ENCODE data around the gene HOATZ.

Gene HOATZ

GRCh38 chr11:111574373-111575225 lies 60.0 kb downstream of the HOATZ start:
- no peak for FAIRE-seq
- peak; percentile 36 for TF ChIP-seq CTCF (IDR thresholded peaks at IDR 0.05; ENCODE audit: insufficient read depth, missing control alignments)
- no peak for DNase-seq (ENCODE audit: insufficient read length, low spot score)

GRCh38 chr11:111575740-111576139 lies 61.2 kb downstream of the HOATZ start:
- DNase-seq (ENCODE audit: insufficient read length, low spot score) (no peak), FAIRE-seq (no peak)
- TF ChIP-seq CTCF (IDR thresholded peaks at IDR 0.05; ENCODE audit: insufficient read depth, missing control alignments), result no peak

GRCh38 chr11:111577821-111578220 lies 63.2 kb downstream of the HOATZ start:
- TF ChIP-seq CTCF (IDR thresholded peaks at IDR 0.05; ENCODE audit: insufficient read depth, missing control alignments), result no peak
- FAIRE-seq, result no peak
- DNase-seq (ENCODE audit: insufficient read length, low spot score), result no peak

GRCh38 chr11:111581341-111581740 lies 66.8 kb downstream of the HOATZ start:
- no peak for TF ChIP-seq CTCF (IDR thresholded peaks at IDR 0.05; ENCODE audit: insufficient read depth, missing control alignments)
- FAIRE-seq, result no peak

GRCh38 chr11:111582163-111582562 lies 67.6 kb downstream of the HOATZ start:
- DNase-seq (ENCODE audit: insufficient read length, low spot score) (no peak), FAIRE-seq (no peak)
- no peak for TF ChIP-seq CTCF (IDR thresholded peaks at IDR 0.05; ENCODE audit: insufficient read depth, missing control alignments)

More at GRCh38 chr11:111581341-111581740, 66.8 kb downstream of the HOATZ start:
- DNase-seq (ENCODE audit: insufficient read length, low spot score), result no peak

- FAIRE-seq (no peak), DNase-seq (ENCODE audit: insufficient read length, low spot score) (no peak)
- TF ChIP-seq CTCF (IDR thresholded peaks at IDR 0.05; ENCODE audit: insufficient read depth, missing control alignments), result no peak
Observed at GRCh38 chr11:111582881-111583280, 68.3 kb downstream of the HOATZ start.

GRCh38 chr11:111585371-111585770 lies 70.8 kb downstream of the HOATZ start:
- no peak for DNase-seq (ENCODE audit: insufficient read length, low spot score)
- no peak for FAIRE-seq
- TF ChIP-seq CTCF (IDR thresholded peaks at IDR 0.05; ENCODE audit: insufficient read depth, missing control alignments), result no peak
